Spleen (tissue), 7 donors: ENCODE results near the gene SCN1B.

ENCODE experiments used
- CTCF ChIP-seq, 11 experiments: fragments of 200-600 bp in 7 of 11; fragments of 450-650 bp in 4 of 11; sonication (generic) in 4 of 11; IDR thresholded peaks in 8 of 11; conservative IDR thresholded peaks in 3 of 11; 1 replicate in 7 of 11; 2 replicates in 4 of 11; pipeline versions ENCODE4 v1.4.0 to v1.8.0; 2016 to 2021; ENCODE audit warnings: antibody characterized with exemption in 11 of 11, inconsistent platforms in 4 of 11, mild to moderate bottlenecking in 1 of 11
- POLR2A ChIP-seq, 3 donors: fragments of 450-650 bp; IDR thresholded peaks; one replicate each; pipeline ENCODE4 v1.5.1; 2017; ENCODE audit warnings: antibody characterized with exemption in 3 of 3, mild to moderate bottlenecking in 1 of 3
- donor health status: DM: no; HTN: no; CAD: no; lungs with moderate emphysema.
- donor health status: DM: no; HTN: no; CAD: no.
- donor health status: DM: no; HTN: no; CAD: no.

GRCh38 chr19:35026418-35026817 lies 3.9 kb upstream of the SCN1B start:
- TF ChIP-seq CTCF (IDR thresholded peaks at IDR 0.05 in 8 of 11, conservative IDR thresholded peaks at IDR 0.05 in 3 of 11) (no peak), POLR2A (IDR thresholded peaks at IDR 0.05) (no peak)
